Activated CD8-positive, alpha-beta memory T cell treated with anti-CD3 and anti-CD28 coated beads, Interleukin-2, amount 50 U/mL, for 4 hours (primary cell): ENCODE results near the gene ARPP21.
"Not testable (repeated sequence)": the region's sequence is repeated elsewhere in the genome, so short reads cannot be mapped to it uniquely, and the experiment has no call there.

Experiments
- DNase-seq: peaks from one replicate; pipeline ENCODE4 v3.0.0-alpha.2; 2020

The ARPP21 gene

DNA sequence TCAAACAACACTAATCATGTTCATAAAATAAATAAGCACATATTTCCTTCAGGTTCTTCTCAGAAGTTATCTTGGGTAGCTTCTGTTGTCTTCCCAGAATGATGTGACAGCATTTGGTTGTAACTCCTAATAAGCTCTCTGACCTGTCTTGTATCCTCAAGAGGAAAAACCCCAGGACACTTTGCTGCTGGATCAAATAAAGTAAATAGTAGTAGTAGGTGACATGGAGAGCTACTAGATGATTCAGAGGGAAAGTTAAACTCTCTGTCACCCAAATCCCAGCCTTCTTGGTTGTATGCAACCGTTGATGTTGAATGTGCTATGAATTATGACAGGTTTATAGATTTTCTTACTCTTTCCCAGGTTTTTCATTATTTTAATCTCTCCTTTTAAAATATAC lies 143.0 kb downstream of the ARPP21 start:
- no peak for DNase-seq

DNA sequence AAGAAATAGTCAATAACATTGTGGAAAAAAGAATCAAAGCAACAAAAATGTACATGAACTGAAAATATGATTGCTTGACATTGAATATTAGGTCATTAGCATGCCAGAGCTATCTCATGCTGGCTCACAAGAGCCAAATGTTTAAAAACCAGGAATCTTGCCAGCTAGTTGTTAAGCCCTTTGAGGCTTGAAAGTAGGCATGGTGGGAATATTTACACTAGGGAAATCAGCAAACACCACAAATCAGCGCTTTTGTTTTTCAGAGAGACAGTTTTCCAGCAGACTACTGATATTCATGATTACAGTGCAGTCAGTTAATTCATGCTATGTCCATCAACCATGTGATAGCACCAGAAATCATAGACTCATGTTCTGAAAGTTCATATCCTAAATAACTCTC lies 144.8 kb downstream of the ARPP21 start:
- DNase-seq = no peak

GRCh38 chr3:35785234-35785888 lies 146.0 kb downstream of the ARPP21 start:
- DNase-seq = no peak

DNA sequence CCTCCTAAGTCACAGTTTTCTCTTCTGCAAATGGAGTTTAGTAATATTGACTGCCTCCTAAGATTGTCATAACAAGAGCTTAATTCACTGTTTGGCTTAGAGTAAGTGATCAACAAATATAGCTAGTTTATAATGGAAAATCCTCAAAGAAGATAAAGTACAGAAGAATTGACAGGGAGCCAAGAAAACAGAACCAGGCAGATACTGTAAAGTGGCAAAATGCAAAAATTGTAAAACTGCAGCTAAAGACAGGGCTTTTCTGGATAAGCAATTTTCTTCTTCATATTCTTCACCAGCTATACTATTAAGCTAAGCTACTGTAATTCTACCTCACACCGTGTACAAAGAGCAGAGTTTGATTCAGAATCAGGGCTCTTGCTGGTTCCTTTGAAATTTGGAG lies 148.6 kb downstream of the ARPP21 start:
- no peak for DNase-seq

DNA sequence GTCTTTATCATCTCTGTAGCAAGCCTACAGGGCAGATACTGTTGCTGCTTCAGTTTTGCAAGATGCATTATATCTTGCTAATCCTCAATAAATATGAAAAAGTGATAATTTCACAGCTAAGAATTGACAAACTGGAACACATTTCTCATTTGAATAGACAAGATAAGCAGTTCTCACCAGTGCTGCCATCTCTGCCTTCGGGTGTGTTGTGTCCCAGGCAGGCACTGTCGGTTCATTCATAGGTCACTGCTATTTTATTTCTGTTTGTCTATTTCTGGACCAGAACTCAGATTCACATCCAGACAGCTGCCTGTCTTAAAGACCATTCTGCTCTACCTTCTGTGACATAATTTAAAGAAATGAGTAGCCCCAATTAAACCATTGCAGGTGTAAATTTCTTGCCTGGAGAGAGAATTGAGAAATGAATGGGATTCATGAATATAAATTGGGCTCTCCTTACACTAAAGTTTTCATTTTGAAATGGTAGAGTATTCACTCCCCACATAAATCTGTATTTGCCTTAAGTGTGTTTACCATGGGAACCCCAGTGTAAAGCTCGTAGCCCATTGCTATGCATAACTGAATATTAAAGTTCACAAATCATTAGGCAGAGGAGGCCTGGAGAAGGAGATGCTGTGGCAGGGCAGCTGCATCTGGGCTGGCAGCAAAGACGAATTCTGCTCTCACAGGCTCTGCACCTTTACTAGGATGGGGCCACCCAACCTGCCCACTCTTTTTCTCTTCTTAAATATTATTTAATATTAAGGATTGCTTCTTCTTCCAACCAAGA lies 149.9 kb downstream of the ARPP21 start:
- no peak for DNase-seq

DNA sequence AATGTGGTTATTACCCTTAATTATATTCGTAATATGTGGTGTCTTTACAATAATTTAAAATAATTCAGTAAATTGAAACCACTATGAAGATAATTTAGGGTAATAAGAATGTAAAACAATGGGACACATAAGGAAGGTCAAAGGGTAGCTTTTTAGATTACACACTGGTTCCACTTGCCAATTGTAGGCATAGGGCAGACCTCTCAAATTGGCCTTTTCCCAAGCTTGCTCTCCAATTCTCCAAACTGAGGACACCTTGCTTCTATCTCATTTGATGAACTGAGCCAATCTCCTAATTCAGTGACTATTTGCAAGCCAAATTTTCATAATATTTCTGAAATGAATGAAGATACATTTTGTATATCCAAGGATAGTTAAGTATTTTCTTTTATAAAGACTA lies 151.4 kb downstream of the ARPP21 start:
- DNase-seq = no peak

DNA sequence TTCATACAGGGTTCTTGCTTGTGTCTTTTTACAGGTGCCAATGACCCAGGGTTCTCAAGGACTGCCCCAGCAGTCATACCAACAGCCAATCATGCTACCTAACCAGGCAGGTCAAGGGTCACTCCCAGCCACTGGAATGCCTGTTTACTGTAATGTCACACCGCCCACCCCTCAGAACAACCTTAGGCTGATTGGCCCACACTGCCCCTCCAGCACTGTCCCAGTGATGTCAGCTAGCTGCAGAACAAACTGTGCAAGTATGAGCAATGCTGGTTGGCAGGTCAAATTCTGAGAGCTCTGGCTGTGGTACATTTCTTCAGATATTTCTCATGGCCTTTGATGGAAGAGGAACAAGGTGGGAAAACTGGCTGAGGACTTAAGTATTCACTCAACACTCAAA lies 154.3 kb downstream of the ARPP21 start:
- DNase-seq = no peak

DNA sequence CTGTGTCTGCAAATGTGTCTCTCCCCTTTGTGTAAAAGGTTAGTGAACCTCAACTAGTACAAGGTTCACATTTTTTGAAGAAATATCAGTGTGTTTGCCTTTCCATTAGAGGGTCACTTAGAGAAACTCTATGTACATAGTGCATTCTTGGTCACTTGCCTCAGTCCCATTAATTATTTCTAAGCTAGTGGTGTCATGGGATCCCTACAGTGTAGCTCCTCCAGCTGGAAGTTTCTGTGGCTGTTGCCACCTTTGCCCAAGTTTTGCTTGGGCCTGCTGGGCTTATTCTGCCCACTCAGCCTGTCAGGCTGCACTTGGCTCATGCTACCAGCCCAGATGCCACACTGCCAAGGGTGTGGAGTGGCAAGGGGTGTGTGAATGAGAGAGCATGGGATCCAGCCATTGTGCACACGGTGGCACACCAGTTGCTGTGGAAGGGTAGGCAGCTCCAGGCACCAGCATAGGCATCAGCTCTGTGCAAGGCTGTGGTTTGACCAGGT lies 161.7 kb downstream of the ARPP21 start:
- no peak for DNase-seq

- DNase-seq = no peak
Measured at GRCh38 chr3:35814531-35814930, 175.2 kb downstream of the ARPP21 start.

GRCh38 chr3:35815796-35816195 lies 176.5 kb downstream of the ARPP21 start:
- not testable (repeated sequence) for DNase-seq

GRCh38 chr3:35817216-35817615 lies 177.9 kb downstream of the ARPP21 start:
- DNase-seq = no peak

GRCh38 chr3:35832140-35832571 lies 192.8 kb downstream of the ARPP21 start:
- DNase-seq = no peak
